Endothelial cell of umbilical vein (primary cell): ENCODE measurements around the gene MOB3A. TPM values are rescaled to one million over a fixed set of nuclear protein-coding genes. Genes with fewer than 3 reads are reported as not detected.

ENCODE experiments used
- BruUV-seq: library from RNA; stranded (reverse); fragments of 400-500 nt; replicated peaks from 2 replicates; lab custom pipeline; 2021; lab: Mats Ljungman, UMichigan
- CTCF ChIA-PET: fragments of 300-600, 350-600 bp; sonication (Branson Sonifier 250); formaldehyde crosslinking; loops from one replicate; lab custom pipeline; 2021; ENCODE audit warnings: antibody characterized with exemption, inconsistent platforms; lab: Charles Lee
- POLR2A ChIA-PET: fragments of 300-600, 350-600 bp; sonication (Branson Sonifier 250); formaldehyde crosslinking; loops from one replicate; lab custom pipeline; 2021; ENCODE audit warnings: antibody characterized with exemption, inconsistent platforms; lab: Charles Lee
- DNase-seq: peaks from one replicate; pipeline ENCODE4 v3.0.0-alpha.2; 2011; ENCODE audit warnings: low read depth, low spot score
- FAIRE-seq: peaks from 2 replicates; lab custom pipeline; 2011; peaks lifted over from hg19 to GRCh38; lab: Jason Lieb, UNC
- H2AFZ ChIP-seq: 2 replicates; pipeline ENCODE4 v1.6.0; 2012; ENCODE audit warnings: low read depth, low read length, control low read depth, inconsistent platforms
- H3K27ac ChIP-seq: 2 replicates; pipeline ENCODE4 v1.5.1; 2011; ENCODE audit warnings: low read depth, mild to moderate bottlenecking, control low read depth, low read length, moderate library complexity; ENCODE audit not compliant: insufficient read depth
- H3K27me3 ChIP-seq, 2 experiments: 2 replicates each; pipeline versions ENCODE4 v1.6.0 to v1.6.1; 2011; ENCODE audit warnings: low read length in 2 of 2, mixed read lengths in 1 of 2; ENCODE audit not compliant: control insufficient read depth in 2 of 2, insufficient read depth in 2 of 2
- H3K36me3 ChIP-seq, 2 experiments: 2 replicates in 1 of 2; 3 replicates in 1 of 2; pipeline ENCODE4 v1.5.1; 2011; ENCODE audit warnings: low read length in 2 of 2, mild to moderate bottlenecking in 1 of 2, moderate library complexity in 1 of 2; ENCODE audit not compliant: control insufficient read depth in 2 of 2, insufficient read depth in 2 of 2; ENCODE audit errors: extremely low read depth in 1 of 2
- H3K4me1 ChIP-seq: 3 replicates; pipeline ENCODE4 v1.5.1; 2011; ENCODE audit warnings: mild to moderate bottlenecking, low read length; ENCODE audit not compliant: control insufficient read depth, insufficient read depth; ENCODE audit errors: extremely low read depth
- H3K4me2 ChIP-seq: 2 replicates; pipeline ENCODE4 v1.6.1; 2011; ENCODE audit warnings: low read length, control low read depth, mixed read lengths; ENCODE audit not compliant: insufficient read depth
- H3K4me3 ChIP-seq, 3 experiments: fragments of 200-600 bp in 1 of 3; sonication (generic), shearing (Covaris generic) in 1 of 3; replicated peaks in 1 of 3; 2 replicates each; pipeline ENCODE4 v1.5.1; 2011 to 2016; ENCODE audit warnings: control low read depth in 3 of 3, low read length in 3 of 3, mild to moderate bottlenecking in 2 of 3, inconsistent platforms in 1 of 3, low read depth in 1 of 3, moderate library complexity in 1 of 3; ENCODE audit not compliant: insufficient read depth in 1 of 3
- H3K79me2 ChIP-seq: 2 replicates; pipeline ENCODE4 v1.6.0; 2012; ENCODE audit warnings: low read length, inconsistent platforms; ENCODE audit not compliant: control insufficient read depth, insufficient read depth
- H3K9ac ChIP-seq: replicated peaks from 2 replicates; pipeline ENCODE3; 2011; ENCODE audit warnings: low read length, control low read depth; ENCODE audit not compliant: insufficient read depth; ENCODE audit errors: extremely low read depth
- H3K9me1 ChIP-seq: replicated peaks from 3 replicates; pipeline ENCODE4 v1.6.0; 2011; ENCODE audit warnings: mild to moderate bottlenecking, low read length; ENCODE audit not compliant: control insufficient read depth, insufficient read depth; ENCODE audit errors: extremely low read depth
- H3K9me3 ChIP-seq: replicated peaks from 2 replicates; pipeline ENCODE4 v1.5.1; 2012; ENCODE audit warnings: low read length, inconsistent platforms; ENCODE audit not compliant: control insufficient read depth, insufficient read depth
- H4K20me1 ChIP-seq: replicated peaks from 2 replicates; pipeline ENCODE3; 2011; ENCODE audit warnings: mild to moderate bottlenecking, low read length; ENCODE audit not compliant: control insufficient read depth, insufficient read depth; ENCODE audit errors: extremely low read depth
- CTCF ChIP-seq, 2 donors: IDR thresholded peaks; 1 replicate in 1 of 2; 2 replicates in 1 of 2; pipeline ENCODE4 v1.5.1; 2011; ENCODE audit warnings: low read length in 2 of 2, mild to moderate bottlenecking in 2 of 2, moderate library complexity in 2 of 2, control low read depth in 1 of 2, inconsistent platforms in 1 of 2, low read depth in 1 of 2; ENCODE audit not compliant: insufficient read depth in 1 of 2; ENCODE audit errors: extremely low read depth in 1 of 2
- EZH2 ChIP-seq: IDR thresholded peaks from 2 replicates; pipeline ENCODE4 v1.6.1; 2012; ENCODE audit warnings: borderline replicate concordance, low read depth, mild to moderate bottlenecking, moderate library complexity, low read length, inconsistent platforms; ENCODE audit not compliant: severe bottlenecking
- FOS ChIP-seq: IDR thresholded peaks from 2 replicates; pipeline ENCODE4 v1.6.1; 2011; ENCODE audit warnings: mild to moderate bottlenecking, low read length, moderate library complexity, borderline replicate concordance; ENCODE audit not compliant: insufficient read depth
- JUN ChIP-seq: IDR thresholded peaks from 2 replicates; pipeline ENCODE4 v1.6.1; 2011; ENCODE audit warnings: borderline replicate concordance, low read depth; ENCODE audit not compliant: insufficient read length, insufficient read depth
- MYC ChIP-seq: IDR thresholded peaks from one replicate; pipeline ENCODE4 v1.6.1; 2011; ENCODE audit warnings: mild to moderate bottlenecking, low read depth, low read length
- POLR2A ChIP-seq: IDR thresholded peaks from 2 replicates; pipeline ENCODE4 v1.6.1; 2012; ENCODE audit warnings: low read depth, mild to moderate bottlenecking, control low read depth, low read length
- POLR2AphosphoS5 ChIP-seq: IDR thresholded peaks from 2 replicates; pipeline ENCODE4 v1.6.1; 2012; ENCODE audit warnings: low read depth, mild to moderate bottlenecking, control low read depth, low read length, moderate library complexity; ENCODE audit not compliant: insufficient read depth
- dilution Hi-C: fragments of 300-500 bp; cut with MboI; formaldehyde crosslinking; loops from one replicate; pipeline ENCODE4 v1.15.0; 2019; ENCODE audit warnings: low sequenced_read_pairs; ENCODE audit not compliant: extremely low pct_ligation_motif_present
- intact Hi-C: fragments of 100-400 bp; cut with micrococcal nuclease; formaldehyde crosslinking; loops from one replicate; pipeline ENCODE4 v1.10.0; 2022
- polyA plus RNA-seq, 4 experiments: library from polyadenylated mRNA; depleted of rRNA in 3 of 4; stranded (reverse) in 3 of 4; unstranded in 1 of 4; fragments of >200 nt; gene quantifications; 2 replicates each; pipeline versions ENCODE4 v1.2.1 to v1.2.3, GENCODE V29; 2011 to 2012; ENCODE audit warnings: missing spikeins in 1 of 4
- total RNA-seq: library from RNA; stranded (reverse); gene quantifications from 2 replicates; pipeline ENCODE4 v1.2.3, GENCODE V29; 2021

Gene MOB3A
- total and polyA plus RNA-seq, 2 donors (not counting 3 experiments of a cell fraction or from before 2014, with no cell fraction given), result 46.5 to 59.7 TPM

GRCh38 chr19:2060884-2061494, 35.1 kb downstream of the MOB3A start:
- intact Hi-C loops, result no loop called here
- peak overlapping the region; percentile 66 for H3K4me2 ChIP-seq
- no peak for TF ChIP-seq POLR2AphosphoS5
- no peak for TF ChIP-seq JUN
- no peak for TF ChIP-seq CTCF (IDR thresholded peaks at IDR 0.05; ENCODE audit: extremely low read depth in 1 of 2, insufficient read depth in 1 of 2, low read depth in 1 of 2, low read length in 2 of 2)
- peak; percentile 50 for TF ChIP-seq POLR2A
- no peak for TF ChIP-seq EZH2
- TF ChIP-seq FOS, result peak; percentile 0
- TF ChIP-seq MYC, result no peak
- H3K9ac ChIP-seq, result peak overlapping the region; percentile 65
- ChIA-PET POLR2A (interaction anchor here (1.3 kb wide), 1 partner anchor 9 kb away, joined by 5 read pairs; no protein-coding TSS in a partner anchor), CTCF (interaction anchor here (1.0 to 1.1 kb wide), 2 partner anchors 9 to 12 kb away, joined by 3 to 4 read pairs; no protein-coding TSS in a partner anchor)
- H4K20me1 ChIP-seq, result no peaks in the 10 kb centered on the region
- dilution Hi-C loops, result no loop called here
- no peaks in the 10 kb centered on the region for H3K27me3 ChIP-seq
- peak overlapping the region; percentile 77 for H3K27ac ChIP-seq
- H3K9me3 ChIP-seq, result no peaks in the 10 kb centered on the region
- DNase-seq (peak; percentile 65), FAIRE-seq (peak; percentile 52)
- H3K79me2 ChIP-seq, result no peaks in the 10 kb centered on the region
- peak overlapping the region; percentile 3 to 40 (median 37) for H3K4me3 ChIP-seq
- H3K4me1 ChIP-seq, result peaks cover 28% of the 10 kb centered on the region
- H3K36me3 ChIP-seq, result no peaks in the 10 kb centered on the region
- TSS peak; percentile 67 for BruUV-seq
- H2AFZ ChIP-seq, result peak overlapping the region; percentile 14
- no peaks in the 10 kb centered on the region for H3K9me1 ChIP-seq
